Progenitor cell of endocrine pancreas (in vitro differentiated cells): ENCODE measurements around the gene RNASE13. TPM values are rescaled to one million over a fixed set of nuclear protein-coding genes. Genes with fewer than 3 reads are reported as not detected.

Source experiments
- DNase-seq: peaks from one replicate; pipeline ENCODE4 v3.0.0; 2021; ENCODE audit warnings: low spot score; ENCODE audit not compliant: unreplicated experiment
- H3K27ac Mint-ChIP-seq: 2 replicates; pipeline ENCODE4 v1.8.0; 2021; ENCODE audit warnings: mild to moderate bottlenecking, moderate library complexity, mixed read lengths
- H3K27me3 Mint-ChIP-seq: 2 replicates; pipeline ENCODE4 v1.8.0; 2021; ENCODE audit warnings: mixed read lengths
- H3K36me3 Mint-ChIP-seq: 2 replicates; pipeline ENCODE4 v1.8.0; 2022; ENCODE audit warnings: mixed read lengths; ENCODE audit not compliant: insufficient read depth
- H3K4me1 Mint-ChIP-seq: 2 replicates; pipeline ENCODE4 v1.8.0; 2021; ENCODE audit warnings: low read depth, mixed read lengths
- H3K4me3 Mint-ChIP-seq: 2 replicates; pipeline ENCODE4 v1.8.0; 2021; ENCODE audit warnings: low read depth, mild to moderate bottlenecking, moderate library complexity, mixed read lengths
- H3K9me3 Mint-ChIP-seq: 2 replicates; pipeline ENCODE4 v1.8.0; 2021; ENCODE audit warnings: low read depth, mixed read lengths
- CTCF ChIP-seq: fragments of 200-600 bp; sonication (generic); IDR thresholded peaks from one replicate; pipeline ENCODE4 v1.5.0; 2021; ENCODE audit warnings: antibody characterized with exemption, mild to moderate bottlenecking; ENCODE audit not compliant: unreplicated experiment
- total RNA-seq: library from RNA; stranded (reverse); gene quantifications from 2 replicates; pipeline ENCODE4 v1.2.1, GENCODE V29; 2021

Gene RNASE13
- total RNA-seq, 1 donor from 2014 or later, result not detected

GRCh38 chr14:21024585-21025370 is 9.8 kb downstream of the RNASE13 start, which contains the start of gene NDRG2:
TSS of gene NDRG2 (minus strand) at chr14:21025061. CDS start at chr14:21023315, 1,746 bp downstream.
- no peaks in the 10 kb centered on the region for H3K9me3 Mint-ChIP-seq
- peak; percentile 85 for DNase-seq
- H3K4me1 Mint-ChIP-seq, result peaks cover 24% of the 10 kb centered on the region

GRCh38 chr14:21023817-21024584 is 10.6 kb downstream of the RNASE13 start:
- Mint-ChIP-seq H3K27me3 (peaks cover 9% of the 10 kb centered on the region), H3K4me1 (peaks cover 24% of the 10 kb centered on the region), H3K36me3 (peaks cover 2% of the 10 kb centered on the region), H3K9me3 (no peaks in the 10 kb centered on the region), H3K4me3 (peak overlapping the region; percentile 74), H3K27ac (peak overlapping the region; percentile 77)
- DNase-seq, result no peak
- TF ChIP-seq CTCF, result no peak

More at GRCh38 chr14:21024585-21025370, 9.8 kb downstream of the RNASE13 start, which contains the start of gene NDRG2:
- no peak for TF ChIP-seq CTCF
- peaks cover 2% of the 10 kb centered on the region for H3K36me3 Mint-ChIP-seq
- H3K27ac Mint-ChIP-seq, result peak within 1 kb of the TSS; percentile 94
- H3K4me3 Mint-ChIP-seq, result peak within 1 kb of the TSS; percentile 86
- H3K27me3 Mint-ChIP-seq, result peaks cover 9% of the 10 kb centered on the region

GRCh38 chr14:21023174-21023573 is 11.4 kb downstream of the RNASE13 start:
- TF ChIP-seq CTCF, result no peak
- Mint-ChIP-seq H3K27ac (no peak overlapping the region), H3K4me3 (peak overlapping the region; percentile 9), H3K36me3 (peaks cover 3% of the 10 kb centered on the region), H3K9me3 (no peaks in the 10 kb centered on the region), H3K4me1 (peaks cover 24% of the 10 kb centered on the region), H3K27me3 (peaks cover 9% of the 10 kb centered on the region)
- DNase-seq, result no peak

GRCh38 chr14:21022686-21023085 is 11.9 kb downstream of the RNASE13 start:
- Mint-ChIP-seq H3K36me3 (peaks cover 3% of the 10 kb centered on the region), H3K9me3 (no peaks in the 10 kb centered on the region), H3K27me3 (peaks cover 9% of the 10 kb centered on the region), H3K27ac (no peak overlapping the region), H3K4me1 (peaks cover 24% of the 10 kb centered on the region), H3K4me3 (peak overlapping the region; percentile 9)
- no peak for TF ChIP-seq CTCF
- DNase-seq, result no peak

GRCh38 chr14:21020977-21021545 is 13.5 kb downstream of the RNASE13 start:
- no peak overlapping the region for H3K27ac Mint-ChIP-seq
- peaks cover 16% of the 10 kb centered on the region for H3K4me1 Mint-ChIP-seq
- H3K27me3 Mint-ChIP-seq, result peaks cover 9% of the 10 kb centered on the region
- H3K36me3 Mint-ChIP-seq, result peaks cover 7% of the 10 kb centered on the region
- no peak overlapping the region for H3K4me3 Mint-ChIP-seq
- no peaks in the 10 kb centered on the region for H3K9me3 Mint-ChIP-seq
- DNase-seq, result no peak
- no peak for TF ChIP-seq CTCF
